ENCODE results near the gene H3-3A.

H3-3A gene

GRCh38 chr1:226047495-226047894, 15.0 kb upstream of the H3-3A start:
- TF ChIP-seq CTCF (IDR thresholded peaks at IDR 0.05; ENCODE audit: low read depth, low read length), result no peak

GRCh38 chr1:226048886-226049285, 13.6 kb upstream of the H3-3A start:
- Histone ChIP-seq H3K4me3 (ENCODE audit: low read depth, low read length) (no peak overlapping the region), H3K27me3 (no peaks in the 10 kb centered on the region), H3K4me1 (no peaks in the 10 kb centered on the region), H3K36me3 (no peaks in the 10 kb centered on the region), H3K9me3 (no peaks in the 10 kb centered on the region)
- DNase-seq, result no peak
- no peak for TF ChIP-seq CTCF (IDR thresholded peaks at IDR 0.05; ENCODE audit: low read depth, low read length)

More at GRCh38 chr1:226047495-226047894, 15.0 kb upstream of the H3-3A start:
- Histone ChIP-seq H3K27me3 (no peaks in the 10 kb centered on the region), H3K4me3 (ENCODE audit: low read depth, low read length) (no peak overlapping the region), H3K9me3 (no peaks in the 10 kb centered on the region), H3K36me3 (no peaks in the 10 kb centered on the region), H3K4me1 (no peaks in the 10 kb centered on the region)
- DNase-seq, result no peak

- TF ChIP-seq CTCF (IDR thresholded peaks at IDR 0.05; ENCODE audit: low read depth, low read length), result no peak
- no peaks in the 10 kb centered on the region for H3K36me3 ChIP-seq
- no peaks in the 10 kb centered on the region for H3K27me3 ChIP-seq
- H3K9me3 ChIP-seq, result no peaks in the 10 kb centered on the region
- no peaks in the 10 kb centered on the region for H3K4me1 ChIP-seq
- H3K4me3 ChIP-seq (ENCODE audit: low read depth, low read length), result no peak overlapping the region
- no peak for DNase-seq
Measured at GRCh38 chr1:226050133-226050532, 12.4 kb upstream of the H3-3A start.

- no peak for TF ChIP-seq CTCF (IDR thresholded peaks at IDR 0.05; ENCODE audit: low read depth, low read length)
- no peak for DNase-seq
- Histone ChIP-seq H3K27me3 (no peaks in the 10 kb centered on the region), H3K4me3 (ENCODE audit: low read depth, low read length) (no peak overlapping the region), H3K4me1 (no peaks in the 10 kb centered on the region), H3K9me3 (no peaks in the 10 kb centered on the region), H3K36me3 (no peaks in the 10 kb centered on the region)
Measured at GRCh38 chr1:226051365-226051764, 11.2 kb upstream of the H3-3A start.

GRCh38 chr1:226052061-226052460, 10.5 kb upstream of the H3-3A start:
- H3K4me3 ChIP-seq (ENCODE audit: low read depth, low read length), result no peak overlapping the region
- no peak for TF ChIP-seq CTCF (IDR thresholded peaks at IDR 0.05; ENCODE audit: low read depth, low read length)

GRCh38 chr1:226054519-226055327, 7.8 kb upstream of the H3-3A start:
- TF ChIP-seq CTCF (IDR thresholded peaks at IDR 0.05; ENCODE audit: low read depth, low read length), result no peak
- no peaks in the 10 kb centered on the region for H3K36me3 ChIP-seq
- no peaks in the 10 kb centered on the region for H3K9me3 ChIP-seq
- no peaks in the 10 kb centered on the region for H3K4me1 ChIP-seq
- no peak for DNase-seq
- no peak overlapping the region for H3K4me3 ChIP-seq (ENCODE audit: low read depth, low read length)
- no peaks in the 10 kb centered on the region for H3K27me3 ChIP-seq

More at GRCh38 chr1:226052061-226052460, 10.5 kb upstream of the H3-3A start:
- DNase-seq, result no peak
- Histone ChIP-seq H3K9me3 (no peaks in the 10 kb centered on the region), H3K36me3 (no peaks in the 10 kb centered on the region), H3K27me3 (no peaks in the 10 kb centered on the region), H3K4me1 (no peaks in the 10 kb centered on the region)
